OCI-LY7 (cell line): ENCODE data around the gene GEMIN7. TPM values are rescaled to one million over a fixed set of nuclear protein-coding genes. Genes with fewer than 3 reads are reported as not detected.

Source experiments
- BruUV-seq: library from RNA; stranded (reverse); fragments of 400-500 nt; replicated peaks from 2 replicates; lab custom pipeline; 2021; lab: Mats Ljungman, UMichigan
- CTCF ChIA-PET: fragments of 300-600 bp; sonication (Branson Sonifier 250); formaldehyde crosslinking; loops from one replicate; lab custom pipeline; 2022; ENCODE audit warnings: antibody characterized with exemption; ENCODE audit not compliant: unreplicated experiment; lab: Charles Lee
- POLR2A ChIA-PET: fragments of 300-600 bp; sonication (Branson Sonifier 250); formaldehyde crosslinking; loops from one replicate; lab custom pipeline; 2022; ENCODE audit warnings: antibody characterized with exemption; lab: Charles Lee
- DNase-seq: peaks from one replicate; pipeline ENCODE4 v3.0.0-alpha.2; 2015; ENCODE audit warnings: low spot score
- H2AFZ ChIP-seq: fragments of 200-600 bp; sonication (generic), shearing (Covaris generic); 2 replicates; pipeline ENCODE4 v1.6.1; 2014; ENCODE audit warnings: mild to moderate bottlenecking, antibody characterized with exemption, low read length, moderate library complexity
- H3K27ac ChIP-seq: fragments of 200-600 bp; sonication (generic); 2 replicates; pipeline ENCODE4 v1.5.1; 2014; ENCODE audit warnings: mixed run types, low read depth, mild to moderate bottlenecking, moderate library complexity, low read length, inconsistent platforms; ENCODE audit not compliant: poor library complexity, severe bottlenecking
- H3K36me3 ChIP-seq: fragments of 200-600 bp; sonication (generic); 2 replicates; pipeline ENCODE4 v1.6.1; 2014; ENCODE audit warnings: mild to moderate bottlenecking, antibody characterized with exemption, low read length, moderate library complexity, mixed read lengths; ENCODE audit not compliant: insufficient read depth
- H3K4me1 ChIP-seq: fragments of 200-600 bp; sonication (generic); 2 replicates; pipeline ENCODE4 v1.5.1; 2014; ENCODE audit warnings: mild to moderate bottlenecking, low read length; ENCODE audit not compliant: insufficient read depth, poor library complexity, severe bottlenecking
- H3K4me2 ChIP-seq: fragments of 200-600 bp; sonication (generic); 2 replicates; pipeline ENCODE4 v1.6.1; 2014; ENCODE audit warnings: mild to moderate bottlenecking, low read length
- H3K4me3 ChIP-seq: fragments of 200-600 bp; sonication (generic); 2 replicates; pipeline ENCODE4 v1.5.1; 2014; ENCODE audit warnings: mild to moderate bottlenecking, low read depth, low read length; ENCODE audit not compliant: poor library complexity, severe bottlenecking
- H3K79me2 ChIP-seq: fragments of 200-600 bp; sonication (generic); 2 replicates; pipeline ENCODE4 v1.6.1; 2016; ENCODE audit warnings: low read depth, mild to moderate bottlenecking, low read length, moderate library complexity, mixed read lengths; ENCODE audit not compliant: insufficient read depth
- H3K9me2 ChIP-seq: fragments of 200-600 bp; sonication (generic); 2 replicates; pipeline ENCODE4 v1.6.1; 2016; ENCODE audit warnings: mild to moderate bottlenecking, low read length, mixed read lengths; ENCODE audit not compliant: insufficient read depth
- H3K9me3 ChIP-seq: fragments of 200-600 bp; sonication (generic); 2 replicates; pipeline ENCODE4 v1.6.1; 2014; ENCODE audit warnings: mild to moderate bottlenecking, mixed run types, low read length, mixed read lengths
- H4K20me1 ChIP-seq: fragments of 200-600 bp; sonication (generic); 2 replicates; pipeline ENCODE4 v1.6.1; 2014; ENCODE audit warnings: mild to moderate bottlenecking, antibody characterized with exemption, low read length, moderate library complexity, mixed read lengths; ENCODE audit not compliant: insufficient read depth
- CTCF ChIP-seq: fragments of 200-600 bp; sonication (generic); conservative IDR thresholded peaks from 2 replicates; pipeline ENCODE4 v1.5.1; 2014; ENCODE audit warnings: mild to moderate bottlenecking, antibody characterized with exemption, low read length, moderate library complexity, mixed read lengths
- EZH2phosphoT487 ChIP-seq: fragments of 200-600 bp; sonication (generic); IDR thresholded peaks from 2 replicates; pipeline ENCODE4 v1.6.1; 2018; ENCODE audit warnings: low read depth, borderline replicate concordance, mild to moderate bottlenecking, mixed run types, antibody characterized with exemption, low read length, moderate library complexity, mixed read lengths
- intact Hi-C: fragments of 100-400 bp; cut with micrococcal nuclease; formaldehyde crosslinking; loops from one replicate; pipeline ENCODE4 v1.10.0; 2022; ENCODE audit not compliant: unreplicated experiment
- total RNA-seq, 2 experiments: library from RNA; depleted of rRNA in 1 of 2; stranded (reverse); fragments of >200 nt in 1 of 2; shearing (Covaris generic) in 1 of 2; gene quantifications; 2 replicates each; pipeline ENCODE4 v1.2.3, GENCODE V29; 2014 to 2022

The GEMIN7 gene
- total RNA-seq, 2 experiments from 2014 or later, result 46.3 to 60.0 TPM

GRCh38 chr19:45038931-45039893 is 39.8 kb upstream of the GEMIN7 start, which contains the start of gene CLASRP:
Gene CLASRP (plus strand): TSS chr19:45039045. CDS start chr19:45040213, 1,168 bp downstream.
- BruUV-seq, result no TSS peak
- peak; percentile 89 for DNase-seq
- intact Hi-C loops, result loop anchor here (2.0 kb wide), 1 partner anchor 22 kb away; no protein-coding TSS in a partner anchor

GRCh38 chr19:45040059-45040771 is 38.8 kb upstream of the GEMIN7 start:
- CTCF ChIA-PET, result no interaction called here
- peak overlapping the region; percentile 87 for H3K4me3 ChIP-seq

More at GRCh38 chr19:45038931-45039893, 39.8 kb upstream of the GEMIN7 start, which contains the start of gene CLASRP:
- H2AFZ ChIP-seq, result peak within 1 kb of the TSS; percentile 16; the same call in 1 of the 2 replicates
- TF ChIP-seq CTCF (0 out of 2 replicates have a peak, but pooled peaks have one; percentile 16), EZH2phosphoT487 (no peak)
- peaks cover 47% of the 10 kb centered on the region for H3K79me2 ChIP-seq
- H3K4me1 ChIP-seq, result peaks cover 27% of the 10 kb centered on the region
- H3K4me3 ChIP-seq, result peak within 1 kb of the TSS; percentile 87
- no peaks in the 10 kb centered on the region for H3K9me3 ChIP-seq
- ChIA-PET CTCF (no interaction called here), POLR2A (interaction anchor here (0.6 to 1.7 kb wide), 5 partner anchors 10 to 653 kb away, joined by 3 to 9 read pairs (median 3); no protein-coding TSS in a partner anchor)
- H3K27ac ChIP-seq, result peak within 1 kb of the TSS; percentile 77
- H3K36me3 ChIP-seq, result peaks cover 86% of the 10 kb centered on the region
- peak within 1 kb of the TSS; percentile 85 for H3K4me2 ChIP-seq
- no peaks in the 10 kb centered on the region for H3K9me2 ChIP-seq
- peaks cover 17% of the 10 kb centered on the region for H4K20me1 ChIP-seq

More at GRCh38 chr19:45040059-45040771, 38.8 kb upstream of the GEMIN7 start:
- intact Hi-C loops, result no loop called here
- Histone ChIP-seq H3K9me3 (no peaks in the 10 kb centered on the region), H3K36me3 (peaks cover 86% of the 10 kb centered on the region), H4K20me1 (peaks cover 17% of the 10 kb centered on the region), H3K27ac (no peak overlapping the region), H3K9me2 (no peaks in the 10 kb centered on the region), H3K79me2 (peaks cover 56% of the 10 kb centered on the region), H3K4me2 (peak overlapping the region; percentile 85), H3K4me1 (peaks cover 36% of the 10 kb centered on the region), H2AFZ (no peak overlapping the region)
- POLR2A ChIA-PET, result interaction anchor here (1.2 kb wide), 2 partner anchors 9 to 40 kb away, joined by 3 read pairs; no protein-coding TSS in a partner anchor
- BruUV-seq, result TSS peak; percentile 61
- no peak for TF ChIP-seq EZH2phosphoT487
- TF ChIP-seq CTCF, result no peak
- DNase-seq, result no peak
